OCI-LY3 (cell line): ENCODE results near the gene MUC6.
"Not testable (repeated sequence)": the region's sequence is repeated elsewhere in the genome, so short reads cannot be mapped to it uniquely, and the experiment has no call there.

Experiments
- EZH2phosphoT487 ChIP-seq: fragments of 200-600 bp; shearing (Covaris generic); IDR thresholded peaks from 2 replicates; pipeline ENCODE4 v1.6.1; 2018; ENCODE audit warnings: antibody characterized with exemption, mixed run types, low read depth
- TF ChIP-seq, protein P1 (sequence below): fragments of 200-600, 300-600 bp; sonication (generic); IDR thresholded peaks from 2 replicates; pipeline ENCODE4 v1.5.1; 2014; ENCODE audit warnings: antibody characterized with exemption, low read length, low read depth

DNA sequence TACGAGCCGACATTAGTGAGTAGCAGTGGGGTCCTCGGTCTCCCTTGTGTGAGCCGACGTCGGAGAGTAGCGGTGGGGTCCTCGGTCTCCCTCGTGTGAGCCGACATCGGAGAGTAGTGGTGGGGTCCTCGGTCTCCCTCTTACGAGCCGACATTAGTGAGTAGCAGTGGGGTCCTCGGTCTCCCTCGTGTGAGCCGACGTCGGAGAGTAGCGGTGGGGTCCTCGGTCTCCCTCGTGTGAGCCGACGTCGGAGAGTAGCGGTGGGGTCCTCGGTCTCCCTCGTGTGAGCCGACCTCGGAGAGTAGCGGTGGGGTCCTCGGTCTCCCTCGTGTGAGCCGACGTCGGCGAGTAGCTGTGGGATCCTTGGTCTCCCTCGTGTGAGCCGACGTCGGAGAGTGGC, 61.1 kb downstream of the MUC6 start:
- TF ChIP-seq, protein P1, sequence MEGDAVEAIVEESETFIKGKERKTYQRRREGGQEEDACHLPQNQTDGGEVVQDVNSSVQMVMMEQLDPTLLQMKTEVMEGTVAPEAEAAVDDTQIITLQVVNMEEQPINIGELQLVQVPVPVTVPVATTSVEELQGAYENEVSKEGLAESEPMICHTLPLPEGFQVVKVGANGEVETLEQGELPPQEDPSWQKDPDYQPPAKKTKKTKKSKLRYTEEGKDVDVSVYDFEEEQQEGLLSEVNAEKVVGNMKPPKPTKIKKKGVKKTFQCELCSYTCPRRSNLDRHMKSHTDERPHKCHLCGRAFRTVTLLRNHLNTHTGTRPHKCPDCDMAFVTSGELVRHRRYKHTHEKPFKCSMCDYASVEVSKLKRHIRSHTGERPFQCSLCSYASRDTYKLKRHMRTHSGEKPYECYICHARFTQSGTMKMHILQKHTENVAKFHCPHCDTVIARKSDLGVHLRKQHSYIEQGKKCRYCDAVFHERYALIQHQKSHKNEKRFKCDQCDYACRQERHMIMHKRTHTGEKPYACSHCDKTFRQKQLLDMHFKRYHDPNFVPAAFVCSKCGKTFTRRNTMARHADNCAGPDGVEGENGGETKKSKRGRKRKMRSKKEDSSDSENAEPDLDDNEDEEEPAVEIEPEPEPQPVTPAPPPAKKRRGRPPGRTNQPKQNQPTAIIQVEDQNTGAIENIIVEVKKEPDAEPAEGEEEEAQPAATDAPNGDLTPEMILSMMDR: not testable (repeated sequence)
- not testable (repeated sequence) for TF ChIP-seq EZH2phosphoT487
